ENCODE results near the gene MEI1.

DNA sequence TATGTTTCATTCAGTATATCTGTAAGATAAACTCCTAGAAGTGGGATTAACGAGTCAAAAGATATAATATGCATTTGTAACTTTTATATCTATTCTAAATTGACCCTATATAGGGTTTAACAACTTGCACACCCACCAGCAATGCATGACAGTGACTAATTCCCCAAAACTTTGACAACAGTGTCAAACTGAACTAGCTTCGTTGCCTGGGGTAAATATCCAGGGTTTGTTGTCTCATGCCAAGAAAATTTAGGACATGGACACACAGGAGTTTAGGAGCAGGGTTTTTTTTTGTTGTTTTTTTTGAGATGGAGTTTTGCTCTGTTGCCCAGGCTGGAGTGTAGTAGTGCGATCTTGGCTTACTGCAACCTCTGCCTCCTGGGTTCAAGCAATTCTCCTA lies 15.7 kb upstream of the MEI1 start:
- TF ChIP-seq, protein P1, sequence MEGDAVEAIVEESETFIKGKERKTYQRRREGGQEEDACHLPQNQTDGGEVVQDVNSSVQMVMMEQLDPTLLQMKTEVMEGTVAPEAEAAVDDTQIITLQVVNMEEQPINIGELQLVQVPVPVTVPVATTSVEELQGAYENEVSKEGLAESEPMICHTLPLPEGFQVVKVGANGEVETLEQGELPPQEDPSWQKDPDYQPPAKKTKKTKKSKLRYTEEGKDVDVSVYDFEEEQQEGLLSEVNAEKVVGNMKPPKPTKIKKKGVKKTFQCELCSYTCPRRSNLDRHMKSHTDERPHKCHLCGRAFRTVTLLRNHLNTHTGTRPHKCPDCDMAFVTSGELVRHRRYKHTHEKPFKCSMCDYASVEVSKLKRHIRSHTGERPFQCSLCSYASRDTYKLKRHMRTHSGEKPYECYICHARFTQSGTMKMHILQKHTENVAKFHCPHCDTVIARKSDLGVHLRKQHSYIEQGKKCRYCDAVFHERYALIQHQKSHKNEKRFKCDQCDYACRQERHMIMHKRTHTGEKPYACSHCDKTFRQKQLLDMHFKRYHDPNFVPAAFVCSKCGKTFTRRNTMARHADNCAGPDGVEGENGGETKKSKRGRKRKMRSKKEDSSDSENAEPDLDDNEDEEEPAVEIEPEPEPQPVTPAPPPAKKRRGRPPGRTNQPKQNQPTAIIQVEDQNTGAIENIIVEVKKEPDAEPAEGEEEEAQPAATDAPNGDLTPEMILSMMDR (IDR thresholded peaks at IDR 0.05): no peak
- TF ChIP-seq POLR2A (IDR thresholded peaks at IDR 0.05): no peak
